ENCODE measurements around the gene ZSCAN32. TPM values are rescaled to one million over a fixed set of nuclear protein-coding genes. Genes with fewer than 3 reads are reported as not detected.

ZSCAN32 gene
- total RNA-seq, 3 donors from 2014 or later = 12.7 to 13.2 (median 12.7) TPM

Other genes with a start within 250 kb of the ZSCAN32 start
- gene OR1F1, start 212.8 kb downstream of the ZSCAN32 start, total RNA-seq = not detected
- 1 to 10 TPM; 9.0 to 9.7 (median 9.6) TPM for gene ZNF200, start 165.8 kb downstream of the ZSCAN32 start, total RNA-seq
- under 1 TPM in 1 of 3 donors, not detected in 2; 0.14 TPM for gene MEFV, start 144.4 kb downstream of the ZSCAN32 start, total RNA-seq
- gene ZNF263, start 117.5 kb downstream of the ZSCAN32 start, total RNA-seq = 10 to 100 TPM; 39.7 to 44.5 (median 41.5) TPM
- 1 to 10 TPM; 1.7 to 3.2 (median 2.1) TPM for gene TIGD7, start 95.6 kb downstream of the ZSCAN32 start, total RNA-seq
- gene ZNF75A, start 95.5 kb downstream of the ZSCAN32 start, total RNA-seq = 10 to 100 TPM; 20.9 to 23.1 (median 21.9) TPM
- not detected for gene OR2C1, start 45.1 kb downstream of the ZSCAN32 start, total RNA-seq
- gene ZNF174, start 211 bp upstream of the ZSCAN32 start, total RNA-seq = 1 to 10 TPM; 8.9 to 10.0 (median 9.2) TPM
- 1 to 10 TPM; 1.2 to 1.5 (median 1.3) TPM for gene ZNF597, start 42.5 kb upstream of the ZSCAN32 start, total RNA-seq
- 10 to 100 TPM; 27.3 to 29.3 (median 27.8) TPM for gene NAA60, start 42.7 kb upstream of the ZSCAN32 start, total RNA-seq
- gene C16orf90, start 94.5 kb upstream of the ZSCAN32 start, total RNA-seq = not detected
- 10 to 100 TPM; 12.0 to 15.0 (median 14.8) TPM for gene CLUAP1, start 100.0 kb upstream of the ZSCAN32 start, total RNA-seq
- gene NLRC3, start 176.4 kb upstream of the ZSCAN32 start, total RNA-seq = 1 to 10 TPM; 7.8 to 8.3 (median 7.9) TPM
- gene SLX4, start 210.6 kb upstream of the ZSCAN32 start, total RNA-seq = 1 to 10 TPM; 7.6 to 9.1 (median 8.6) TPM